Neural cell (in vitro differentiated cells): Measurements from ENCODE around the gene GABRB2.

Experiments used
- EP300 ChIP-seq: fragments of 450-650 bp; conservative IDR thresholded peaks from 2 replicates; pipeline ENCODE4 v1.6.1; 2014; ENCODE audit warnings: antibody characterized with exemption, mild to moderate bottlenecking, moderate library complexity; ENCODE audit not compliant: poor library complexity, severe bottlenecking
- EZH2 ChIP-seq: fragments of 200-600, 300-800 bp; shearing (Covaris generic), sonication (generic); IDR thresholded peaks from 2 replicates; pipeline ENCODE4 v1.6.1; 2014; ENCODE audit warnings: antibody characterized with exemption, low read length, borderline replicate concordance, mild to moderate bottlenecking; ENCODE audit not compliant: insufficient read depth, poor library complexity, severe bottlenecking
- POLR2AphosphoS5 ChIP-seq: IDR thresholded peaks from 2 replicates; pipeline ENCODE4 v1.6.1; 2012
- RAD21 ChIP-seq: fragments of 450-650 bp; conservative IDR thresholded peaks from 2 replicates; pipeline ENCODE4 v1.6.1; 2014; ENCODE audit warnings: antibody characterized with exemption, mild to moderate bottlenecking, moderate library complexity
- SMC3 ChIP-seq: fragments of 450-650 bp; conservative IDR thresholded peaks from 2 replicates; pipeline ENCODE4 v1.6.1; 2014; ENCODE audit warnings: antibody characterized with exemption, mild to moderate bottlenecking, moderate library complexity; ENCODE audit not compliant: poor library complexity
- TAF1 ChIP-seq: IDR thresholded peaks from 2 replicates; pipeline ENCODE4 v1.6.1; 2012; ENCODE audit warnings: low read depth
- TF ChIP-seq, protein P1 (sequence below): fragments of 450-650 bp; IDR thresholded peaks from 2 replicates; pipeline ENCODE4 v1.5.1; 2014; ENCODE audit warnings: antibody characterized with exemption, mild to moderate bottlenecking, moderate library complexity; ENCODE audit not compliant: poor library complexity, severe bottlenecking
- TF ChIP-seq, protein P2 (sequence below): IDR thresholded peaks from 2 replicates; pipeline ENCODE4 v1.6.1; 2012; ENCODE audit warnings: borderline replicate concordance

DNA sequence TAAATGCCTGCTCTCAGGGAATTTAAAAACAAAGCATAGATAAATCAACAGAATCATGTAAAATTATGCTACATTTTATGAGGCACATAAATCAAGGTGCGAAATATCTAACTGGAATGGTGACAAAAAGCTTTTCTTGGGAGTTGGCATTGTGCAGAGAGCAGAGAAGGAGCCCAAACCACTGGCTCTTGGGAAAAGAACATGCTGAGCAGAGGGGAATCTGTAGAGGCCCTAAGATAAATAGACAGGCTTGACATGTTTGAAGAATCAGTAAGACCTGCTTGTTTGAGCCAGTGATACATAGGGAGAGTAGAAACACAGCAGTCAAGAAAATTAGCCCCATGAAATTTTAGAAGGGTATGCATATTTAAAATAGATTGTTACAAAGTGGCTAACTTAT is 85.8 kb downstream of the GABRB2 start:
- TF ChIP-seq, protein P1, sequence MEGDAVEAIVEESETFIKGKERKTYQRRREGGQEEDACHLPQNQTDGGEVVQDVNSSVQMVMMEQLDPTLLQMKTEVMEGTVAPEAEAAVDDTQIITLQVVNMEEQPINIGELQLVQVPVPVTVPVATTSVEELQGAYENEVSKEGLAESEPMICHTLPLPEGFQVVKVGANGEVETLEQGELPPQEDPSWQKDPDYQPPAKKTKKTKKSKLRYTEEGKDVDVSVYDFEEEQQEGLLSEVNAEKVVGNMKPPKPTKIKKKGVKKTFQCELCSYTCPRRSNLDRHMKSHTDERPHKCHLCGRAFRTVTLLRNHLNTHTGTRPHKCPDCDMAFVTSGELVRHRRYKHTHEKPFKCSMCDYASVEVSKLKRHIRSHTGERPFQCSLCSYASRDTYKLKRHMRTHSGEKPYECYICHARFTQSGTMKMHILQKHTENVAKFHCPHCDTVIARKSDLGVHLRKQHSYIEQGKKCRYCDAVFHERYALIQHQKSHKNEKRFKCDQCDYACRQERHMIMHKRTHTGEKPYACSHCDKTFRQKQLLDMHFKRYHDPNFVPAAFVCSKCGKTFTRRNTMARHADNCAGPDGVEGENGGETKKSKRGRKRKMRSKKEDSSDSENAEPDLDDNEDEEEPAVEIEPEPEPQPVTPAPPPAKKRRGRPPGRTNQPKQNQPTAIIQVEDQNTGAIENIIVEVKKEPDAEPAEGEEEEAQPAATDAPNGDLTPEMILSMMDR, result no peak
- TF ChIP-seq SMC3 (no peak), EP300 (no peak), EZH2 (no peak), POLR2AphosphoS5 (no peak), TAF1 (no peak), RAD21 (no peak)
- TF ChIP-seq, protein P2, sequence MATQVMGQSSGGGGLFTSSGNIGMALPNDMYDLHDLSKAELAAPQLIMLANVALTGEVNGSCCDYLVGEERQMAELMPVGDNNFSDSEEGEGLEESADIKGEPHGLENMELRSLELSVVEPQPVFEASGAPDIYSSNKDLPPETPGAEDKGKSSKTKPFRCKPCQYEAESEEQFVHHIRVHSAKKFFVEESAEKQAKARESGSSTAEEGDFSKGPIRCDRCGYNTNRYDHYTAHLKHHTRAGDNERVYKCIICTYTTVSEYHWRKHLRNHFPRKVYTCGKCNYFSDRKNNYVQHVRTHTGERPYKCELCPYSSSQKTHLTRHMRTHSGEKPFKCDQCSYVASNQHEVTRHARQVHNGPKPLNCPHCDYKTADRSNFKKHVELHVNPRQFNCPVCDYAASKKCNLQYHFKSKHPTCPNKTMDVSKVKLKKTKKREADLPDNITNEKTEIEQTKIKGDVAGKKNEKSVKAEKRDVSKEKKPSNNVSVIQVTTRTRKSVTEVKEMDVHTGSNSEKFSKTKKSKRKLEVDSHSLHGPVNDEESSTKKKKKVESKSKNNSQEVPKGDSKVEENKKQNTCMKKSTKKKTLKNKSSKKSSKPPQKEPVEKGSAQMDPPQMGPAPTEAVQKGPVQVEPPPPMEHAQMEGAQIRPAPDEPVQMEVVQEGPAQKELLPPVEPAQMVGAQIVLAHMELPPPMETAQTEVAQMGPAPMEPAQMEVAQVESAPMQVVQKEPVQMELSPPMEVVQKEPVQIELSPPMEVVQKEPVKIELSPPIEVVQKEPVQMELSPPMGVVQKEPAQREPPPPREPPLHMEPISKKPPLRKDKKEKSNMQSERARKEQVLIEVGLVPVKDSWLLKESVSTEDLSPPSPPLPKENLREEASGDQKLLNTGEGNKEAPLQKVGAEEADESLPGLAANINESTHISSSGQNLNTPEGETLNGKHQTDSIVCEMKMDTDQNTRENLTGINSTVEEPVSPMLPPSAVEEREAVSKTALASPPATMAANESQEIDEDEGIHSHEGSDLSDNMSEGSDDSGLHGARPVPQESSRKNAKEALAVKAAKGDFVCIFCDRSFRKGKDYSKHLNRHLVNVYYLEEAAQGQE, result no peak
